COLO829 (cell line): Measurements from ENCODE around the gene INPP1.
"Not testable (repeated sequence)": the region's sequence is repeated elsewhere in the genome, so short reads cannot be mapped to it uniquely, and the experiment has no call there.

ENCODE experiments used
- DNase-seq: peaks from one replicate; pipeline ENCODE4 v3.0.0; 2012; ENCODE audit warnings: low spot score

INPP1 gene

GRCh38 chr2:190343536-190344275 lies at the start of gene INPP1:
TSS of gene INPP1 (plus strand) at chr2:190343589. CDS start at chr2:190360103, 16,514 bp downstream.
- no peak for DNase-seq

- not testable (repeated sequence) for DNase-seq
Observed at GRCh38 chr2:190297880-190298279, 45.5 kb upstream of the INPP1 start.

- no peak for DNase-seq
Observed at GRCh38 chr2:190301032-190301431, 42.4 kb upstream of the INPP1 start.

- DNase-seq, result no peak
Observed at GRCh38 chr2:190302052-190302451, 41.3 kb upstream of the INPP1 start.

- DNase-seq, result no peak
Observed at GRCh38 chr2:190303647-190304046, 39.7 kb upstream of the INPP1 start.

- no peak for DNase-seq
Observed at GRCh38 chr2:190304404-190304803, 39.0 kb upstream of the INPP1 start.

- DNase-seq, result no peak
Observed at GRCh38 chr2:190308031-190308430, 35.4 kb upstream of the INPP1 start.

- DNase-seq, result no peak
Observed at GRCh38 chr2:190311893-190312634, 31.3 kb upstream of the INPP1 start.

- not testable (repeated sequence) for DNase-seq
Observed at GRCh38 chr2:190312635-190313025, 30.8 kb upstream of the INPP1 start.

- no peak for DNase-seq
Observed at GRCh38 chr2:190313880-190314279, 29.5 kb upstream of the INPP1 start.

GRCh38 chr2:190315273-190315672 lies 28.1 kb upstream of the INPP1 start:
- DNase-seq, result no peak

GRCh38 chr2:190318514-190318913 lies 24.9 kb upstream of the INPP1 start:
- no peak for DNase-seq

GRCh38 chr2:190318931-190319554 lies 24.3 kb upstream of the INPP1 start:
- no peak for DNase-seq

GRCh38 chr2:190319555-190320498 lies 23.6 kb upstream of the INPP1 start, which contains the start of gene HIBCH:
TSS of gene HIBCH (minus strand) at chr2:190319826. CDS start at chr2:190319750, 76 bp downstream.
- DNase-seq, result peak; percentile 90

- no peak for DNase-seq
Observed at GRCh38 chr2:190320696-190321095, 22.7 kb upstream of the INPP1 start.

GRCh38 chr2:190323406-190323805 lies 20.0 kb upstream of the INPP1 start:
- no peak for DNase-seq

GRCh38 chr2:190325588-190325987 lies 17.8 kb upstream of the INPP1 start:
- DNase-seq, result no peak

GRCh38 chr2:190327867-190328572 lies 15.4 kb upstream of the INPP1 start:
- DNase-seq, result no peak

GRCh38 chr2:190328573-190329147 lies 14.7 kb upstream of the INPP1 start:
- DNase-seq, result peak; percentile 37

- no peak for DNase-seq
Observed at GRCh38 chr2:190333395-190333794, 10.0 kb upstream of the INPP1 start.

GRCh38 chr2:190333928-190334327 lies 9.5 kb upstream of the INPP1 start:
- no peak for DNase-seq
